ENCODE measurements around the gene FLACC1.

The FLACC1 gene

DNA sequence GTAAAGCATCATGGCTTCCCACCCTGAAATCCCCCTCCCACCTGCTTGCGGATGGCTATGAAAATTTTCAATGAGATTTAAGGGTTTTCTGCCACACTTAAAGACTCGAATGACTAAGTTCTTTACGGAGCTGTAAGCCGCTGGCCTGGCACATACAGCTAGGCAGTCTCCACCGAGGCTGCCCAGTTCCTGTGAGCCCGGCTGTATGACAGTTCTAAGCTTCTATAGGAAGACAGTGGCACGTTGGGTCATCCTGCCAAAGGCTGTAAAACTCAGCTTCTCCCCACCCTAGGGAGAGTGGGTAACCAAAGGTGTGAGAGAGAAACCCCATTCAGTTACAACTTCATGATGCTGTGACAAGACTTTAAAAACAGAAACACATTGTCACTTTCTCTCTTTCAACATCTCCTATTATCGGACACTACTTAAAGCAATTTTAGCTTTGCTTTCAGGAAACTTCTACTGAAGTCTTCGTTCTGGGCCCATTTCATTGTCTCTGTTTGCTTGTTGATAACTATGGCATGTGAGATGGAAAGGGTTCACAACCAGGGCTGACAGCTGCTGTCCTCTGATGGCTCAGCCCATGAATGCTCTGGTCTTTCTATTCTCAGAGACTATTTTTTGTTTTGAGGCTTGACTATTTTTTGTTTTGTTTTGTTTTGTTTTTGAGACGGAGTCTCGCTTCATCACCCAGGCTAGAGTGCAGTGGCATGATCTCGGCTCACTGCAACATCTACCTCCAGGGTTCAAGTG lies 89.7 kb downstream of the FLACC1 start:
- ChIA-PET CTCF (no interaction called here), POLR2A (no interaction called here)
- TF ChIP-seq, protein P1, sequence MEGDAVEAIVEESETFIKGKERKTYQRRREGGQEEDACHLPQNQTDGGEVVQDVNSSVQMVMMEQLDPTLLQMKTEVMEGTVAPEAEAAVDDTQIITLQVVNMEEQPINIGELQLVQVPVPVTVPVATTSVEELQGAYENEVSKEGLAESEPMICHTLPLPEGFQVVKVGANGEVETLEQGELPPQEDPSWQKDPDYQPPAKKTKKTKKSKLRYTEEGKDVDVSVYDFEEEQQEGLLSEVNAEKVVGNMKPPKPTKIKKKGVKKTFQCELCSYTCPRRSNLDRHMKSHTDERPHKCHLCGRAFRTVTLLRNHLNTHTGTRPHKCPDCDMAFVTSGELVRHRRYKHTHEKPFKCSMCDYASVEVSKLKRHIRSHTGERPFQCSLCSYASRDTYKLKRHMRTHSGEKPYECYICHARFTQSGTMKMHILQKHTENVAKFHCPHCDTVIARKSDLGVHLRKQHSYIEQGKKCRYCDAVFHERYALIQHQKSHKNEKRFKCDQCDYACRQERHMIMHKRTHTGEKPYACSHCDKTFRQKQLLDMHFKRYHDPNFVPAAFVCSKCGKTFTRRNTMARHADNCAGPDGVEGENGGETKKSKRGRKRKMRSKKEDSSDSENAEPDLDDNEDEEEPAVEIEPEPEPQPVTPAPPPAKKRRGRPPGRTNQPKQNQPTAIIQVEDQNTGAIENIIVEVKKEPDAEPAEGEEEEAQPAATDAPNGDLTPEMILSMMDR (IDR thresholded peaks at IDR 0.05; ENCODE audit: insufficient read depth, low read length, missing control alignments) = no peak
- no peak for DNase-seq (ENCODE audit: low read depth, low spot score)
- H3K4me3 ChIP-seq (ENCODE audit: low read depth, low read length) = no peak overlapping the region

DNA sequence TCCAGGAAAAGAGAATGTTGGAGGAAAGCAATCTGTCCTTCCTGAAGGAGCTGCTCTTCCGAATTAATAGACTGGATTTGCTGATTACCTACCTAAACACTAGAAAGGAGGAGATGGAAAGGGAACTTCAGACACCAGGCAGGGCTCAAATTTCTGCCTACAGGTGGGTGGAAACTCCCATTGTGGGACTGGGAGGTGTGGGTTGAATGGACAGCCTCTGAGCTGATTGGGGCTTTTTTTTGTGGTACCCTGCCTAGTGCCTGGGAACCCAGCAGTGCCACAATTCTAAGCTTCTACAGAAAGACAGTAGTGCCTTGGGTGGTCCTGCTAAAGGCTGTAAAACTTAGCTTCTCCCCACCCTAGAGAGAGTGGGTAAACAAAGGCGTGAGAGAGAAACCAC lies 90.5 kb downstream of the FLACC1 start:
- POLR2A ChIA-PET = no interaction called here
- no peak for DNase-seq (ENCODE audit: low read depth, low spot score)
- H3K4me3 ChIP-seq (ENCODE audit: low read depth, low read length) = no peak overlapping the region
- CTCF ChIA-PET = no interaction called here
- TF ChIP-seq, protein P1 (IDR thresholded peaks at IDR 0.05; ENCODE audit: insufficient read depth, low read length, missing control alignments) = no peak

DNA sequence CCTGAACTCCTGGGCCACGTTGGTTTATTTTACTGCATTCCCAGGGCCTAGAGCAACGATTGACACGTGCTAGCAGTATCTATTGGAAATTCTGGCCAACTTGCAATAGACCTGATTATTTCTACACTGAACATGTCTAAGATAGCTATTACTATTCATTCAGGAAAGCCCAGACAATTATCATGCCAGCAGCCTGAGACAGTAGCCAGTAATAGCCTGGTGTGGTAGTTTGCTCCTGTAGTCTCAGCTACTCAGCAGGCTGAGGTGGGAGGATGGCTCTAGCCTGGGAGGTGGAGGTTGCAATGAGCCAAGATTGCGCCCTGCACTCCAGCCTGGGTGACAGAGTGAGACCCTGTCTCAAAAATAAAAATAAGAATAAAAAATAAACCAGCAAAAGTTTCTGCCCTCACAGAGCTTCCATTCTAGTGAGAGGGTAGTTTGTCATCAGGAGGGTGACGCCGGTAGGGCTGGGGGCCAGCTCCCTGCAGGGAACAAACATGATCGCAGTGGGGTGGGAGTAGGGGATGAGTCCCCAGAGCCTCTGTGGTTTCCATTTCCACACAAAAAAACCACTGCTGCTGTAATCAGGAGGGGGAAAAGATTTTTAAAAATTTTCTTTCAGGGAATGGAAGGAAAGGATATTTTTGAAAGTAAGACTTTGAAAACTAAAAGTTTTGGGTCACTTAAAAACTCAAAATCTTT lies 92.5 kb downstream of the FLACC1 start:
- POLR2A ChIA-PET = no interaction called here
- CTCF ChIA-PET = interaction anchor here (1.3 to 1.5 kb wide), 2 partner anchors 28 to 32 kb away, joined by 4 to 6 read pairs; no protein-coding TSS in a partner anchor
- TF ChIP-seq, protein P1 (IDR thresholded peaks at IDR 0.05; ENCODE audit: insufficient read depth, low read length, missing control alignments) = no peak
- no peak for DNase-seq (ENCODE audit: low read depth, low spot score)
- H3K4me3 ChIP-seq (ENCODE audit: low read depth, low read length) = no peak overlapping the region

DNA sequence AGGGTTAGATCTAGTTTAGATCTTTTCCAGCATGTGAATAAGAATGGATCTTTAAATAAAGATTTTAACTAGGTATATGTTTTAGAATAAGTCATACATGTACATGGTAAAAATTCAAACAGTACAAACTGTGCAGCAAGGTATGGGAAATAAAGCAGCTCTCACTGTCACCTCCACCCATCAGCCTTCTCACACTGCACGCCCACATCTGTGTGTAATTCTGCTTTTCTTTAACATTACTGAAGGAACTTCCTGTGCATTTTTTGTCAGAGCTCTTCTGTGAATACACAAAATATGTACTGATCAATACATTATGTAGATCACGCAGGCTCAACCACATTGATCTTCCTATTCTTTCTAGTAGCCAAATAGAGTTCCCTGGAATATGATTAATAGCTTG lies 93.4 kb downstream of the FLACC1 start:
- DNase-seq (ENCODE audit: low read depth, low spot score) = no peak
- H3K4me3 ChIP-seq (ENCODE audit: low read depth, low read length) = no peak overlapping the region
- TF ChIP-seq, protein P1 (IDR thresholded peaks at IDR 0.05; ENCODE audit: insufficient read depth, low read length, missing control alignments) = no peak
- POLR2A ChIA-PET = no interaction called here
- CTCF ChIA-PET = interaction anchor here (1.5 kb wide), 1 partner anchor 31 kb away, joined by 6 read pairs; no protein-coding TSS in a partner anchor

DNA sequence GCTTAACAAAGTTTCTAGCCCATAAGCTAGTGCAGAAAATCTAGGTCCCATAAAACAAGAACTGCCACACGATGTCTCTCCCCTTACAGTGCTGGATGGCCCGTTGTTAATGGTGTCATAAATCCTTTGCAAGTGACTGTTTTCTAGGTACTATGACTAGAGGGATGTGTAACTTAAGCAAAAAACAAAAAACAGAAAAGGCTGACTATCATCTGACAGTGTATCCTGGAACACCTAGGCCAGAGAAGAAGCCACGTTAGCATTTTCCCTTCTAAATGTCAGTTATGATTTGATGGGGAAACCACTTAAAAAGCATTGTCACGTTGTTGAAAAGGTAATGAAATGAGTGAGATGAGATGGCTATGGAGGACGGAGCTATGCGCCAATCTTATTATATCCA lies 94.4 kb downstream of the FLACC1 start:
- DNase-seq (ENCODE audit: low read depth, low spot score) = no peak
- ChIA-PET POLR2A (no interaction called here), CTCF (no interaction called here)
- TF ChIP-seq, protein P1 (IDR thresholded peaks at IDR 0.05; ENCODE audit: insufficient read depth, low read length, missing control alignments) = no peak
- no peak overlapping the region for H3K4me3 ChIP-seq (ENCODE audit: low read depth, low read length)

DNA sequence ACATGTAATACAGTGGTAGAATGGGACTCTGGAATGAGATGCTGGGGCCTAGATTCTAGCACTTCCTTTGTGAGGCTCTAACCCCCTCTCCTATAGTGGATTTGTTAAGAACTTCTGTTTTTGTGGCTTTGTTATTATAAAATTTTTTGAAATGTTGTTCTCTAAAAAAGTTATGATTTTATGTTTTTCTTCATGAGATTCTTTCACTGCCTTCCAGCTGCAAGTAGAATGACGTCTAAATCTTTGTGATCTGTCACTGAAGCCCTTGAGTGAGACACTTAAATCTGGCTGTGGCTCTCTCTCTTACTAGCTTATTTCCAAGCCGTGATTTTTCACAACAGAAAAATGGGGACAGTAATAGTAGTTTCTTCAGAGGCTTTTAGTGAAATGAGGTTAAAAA lies 95.2 kb downstream of the FLACC1 start:
- DNase-seq (ENCODE audit: low read depth, low spot score) = no peak
- H3K4me3 ChIP-seq (ENCODE audit: low read depth, low read length) = no peak overlapping the region
- POLR2A ChIA-PET = no interaction called here
- TF ChIP-seq, protein P1 (IDR thresholded peaks at IDR 0.05; ENCODE audit: insufficient read depth, low read length, missing control alignments) = no peak
- CTCF ChIA-PET = no interaction called here
